ENCODE data around the gene ULK4.
"Not testable (repeated sequence)": the region's sequence is repeated elsewhere in the genome, so short reads cannot be mapped to it uniquely, and the experiment has no call there.

ULK4 gene

GRCh38 chr3:41556245-41556644 is 405.7 kb downstream of the ULK4 start:
- DNase-seq, result not testable (repeated sequence)

GRCh38 chr3:41532976-41533375 is 428.9 kb downstream of the ULK4 start:
- no peak for DNase-seq

GRCh38 chr3:41526995-41527573 is 434.8 kb downstream of the ULK4 start:
- no peak for DNase-seq

- no peak for DNase-seq
Observed at GRCh38 chr3:41525303-41526064, 436.4 kb downstream of the ULK4 start.

GRCh38 chr3:41523897-41524296 is 438.0 kb downstream of the ULK4 start:
- no peak for DNase-seq

GRCh38 chr3:41522612-41523011 is 439.3 kb downstream of the ULK4 start:
- no peak for DNase-seq

- no peak for DNase-seq
Observed at GRCh38 chr3:41521010-41521655, 440.8 kb downstream of the ULK4 start.

GRCh38 chr3:41519746-41520145 is 442.2 kb downstream of the ULK4 start:
- DNase-seq, result no peak

GRCh38 chr3:41518626-41519025 is 443.3 kb downstream of the ULK4 start:
- DNase-seq, result no peak

GRCh38 chr3:41508063-41508696 is 453.7 kb downstream of the ULK4 start:
- no peak for DNase-seq

GRCh38 chr3:41507336-41508062 is 454.4 kb downstream of the ULK4 start:
- no peak for DNase-seq

- no peak for DNase-seq
Observed at GRCh38 chr3:41503998-41504623, 457.8 kb downstream of the ULK4 start.

GRCh38 chr3:41502481-41502880 is 459.4 kb downstream of the ULK4 start:
- DNase-seq, result no peak

- DNase-seq, result no peak
Observed at GRCh38 chr3:41502023-41502422, 459.9 kb downstream of the ULK4 start.

- DNase-seq, result no peak
Observed at GRCh38 chr3:41498847-41499246, 463.1 kb downstream of the ULK4 start.

- no peak for DNase-seq
Observed at GRCh38 chr3:41490360-41490759, 471.5 kb downstream of the ULK4 start.

GRCh38 chr3:41489231-41489630 is 472.7 kb downstream of the ULK4 start:
- no peak for DNase-seq

GRCh38 chr3:41488501-41488900 is 473.4 kb downstream of the ULK4 start:
- no peak for DNase-seq

- no peak for DNase-seq
Observed at GRCh38 chr3:41485484-41485883, 476.4 kb downstream of the ULK4 start.

- DNase-seq, result no peak
Observed at GRCh38 chr3:41482134-41482533, 479.8 kb downstream of the ULK4 start.

GRCh38 chr3:41478278-41478677 is 483.6 kb downstream of the ULK4 start:
- no peak for DNase-seq

GRCh38 chr3:41477399-41478014 is 484.4 kb downstream of the ULK4 start:
- DNase-seq, result no peak

All from CD4-positive, alpha-beta T cell treated with Interleukin-10 for 1 hour (primary cell).